SK-N-SH (cell line): ENCODE data around the gene AMT. TPM values are rescaled to one million over a fixed set of nuclear protein-coding genes. Genes with fewer than 3 reads are reported as not detected.

Source experiments
- CTCF ChIA-PET: fragments of 300-600, 350-600 bp; formaldehyde crosslinking; extraction: SDS; loops from one replicate; lab custom pipeline; 2021; lab: Yijun Ruan, JAX
- POLR2A ChIA-PET: fragments of 350-600 bp; sonication (Branson Sonifier 250); formaldehyde crosslinking; extraction: SDS; loops from one replicate; lab custom pipeline; 2020; ENCODE audit warnings: antibody characterized with exemption, inconsistent platforms; lab: Yijun Ruan, JAX
- DNase-seq: peaks from one replicate; pipeline ENCODE4 v3.0.0; 2012
- H2AFZ ChIP-seq: fragments of 200-600 bp; sonication (generic); 2 replicates; pipeline ENCODE4 v1.8.1; 2016; ENCODE audit warnings: antibody characterized with exemption, mild to moderate bottlenecking, low read depth
- H3F3A ChIP-seq: fragments of 200-600 bp; sonication (generic); replicated peaks from 2 replicates; pipeline ENCODE3; 2016; ENCODE audit warnings: antibody characterized with exemption, mild to moderate bottlenecking; ENCODE audit not compliant: insufficient read depth
- H3K27ac ChIP-seq, 2 experiments: fragments of 200-500 bp in 1 of 2; fragments of 200-600 bp in 1 of 2; sonication (Bioruptor generic) in 1 of 2; sonication (generic), shearing (Covaris generic) in 1 of 2; 2 replicates each; pipeline versions ENCODE4 v1.5.1 to v1.6.1; 2014 to 2016; ENCODE audit warnings: low read depth in 2 of 2, inconsistent platforms in 1 of 2, low read length in 1 of 2, mild to moderate bottlenecking in 1 of 2, mixed read lengths in 1 of 2
- H3K27me3 ChIP-seq: fragments of 200-600 bp; sonication (generic), shearing (Covaris generic); 2 replicates; pipeline ENCODE4 v1.6.1; 2016; ENCODE audit warnings: mixed run types; ENCODE audit not compliant: insufficient read depth
- H3K36me3 ChIP-seq, 2 experiments: fragments of 200-500 bp in 1 of 2; fragments of 200-600 bp in 1 of 2; sonication (Bioruptor generic) in 1 of 2; sonication (generic) in 1 of 2; replicated peaks in 1 of 2; 2 replicates each; pipeline versions ENCODE3 to v1.5.1; 2014 to 2016; ENCODE audit warnings: low read length in 1 of 2, mild to moderate bottlenecking in 1 of 2; ENCODE audit not compliant: insufficient read depth in 2 of 2, control insufficient read depth in 1 of 2
- H3K4me1 ChIP-seq, 2 experiments: fragments of 200-500 bp in 1 of 2; fragments of 200-600 bp in 1 of 2; sonication (Bioruptor generic) in 1 of 2; sonication (generic), shearing (Covaris generic) in 1 of 2; 2 replicates each; pipeline versions ENCODE4 v1.5.1 to v1.6.1; 2014 to 2016; ENCODE audit warnings: low read depth in 1 of 2, low read length in 1 of 2, mixed run types in 1 of 2; ENCODE audit not compliant: insufficient read depth in 2 of 2, control insufficient read depth in 1 of 2
- H3K4me2 ChIP-seq: fragments of 200-600 bp; sonication (generic), shearing (Covaris generic); 2 replicates; pipeline ENCODE4 v1.6.1; 2017; ENCODE audit warnings: mixed run types
- H3K4me3 ChIP-seq, 2 experiments: fragments of 200-500 bp in 1 of 2; fragments of 200-600 bp in 1 of 2; sonication (Bioruptor generic) in 1 of 2; sonication (generic), shearing (Covaris generic) in 1 of 2; 2 replicates each; pipeline versions ENCODE4 v1.5.1 to v1.8.1; 2014 to 2016; ENCODE audit warnings: low read depth in 2 of 2, inconsistent platforms in 1 of 2, low read length in 1 of 2, mild to moderate bottlenecking in 1 of 2, mixed read lengths in 1 of 2, moderate library complexity in 1 of 2
- H3K79me2 ChIP-seq: fragments of 200-600 bp; sonication (generic); 2 replicates; pipeline ENCODE4 v1.8.1; 2017; ENCODE audit warnings: mild to moderate bottlenecking; ENCODE audit not compliant: insufficient read depth
- H3K9ac ChIP-seq: fragments of 200-600 bp; sonication (generic); 2 replicates; pipeline ENCODE4 v1.6.1; 2017; ENCODE audit warnings: mixed run types
- H3K9me2 ChIP-seq: fragments of 200-600 bp; sonication (generic); 2 replicates; pipeline ENCODE4 v1.6.1; 2017; ENCODE audit warnings: mixed run types
- H3K9me3 ChIP-seq: fragments of 200-600 bp; sonication (generic); 2 replicates; pipeline ENCODE4 v1.6.1; 2017; ENCODE audit warnings: mixed run types, mild to moderate bottlenecking, moderate library complexity
- H4K20me1 ChIP-seq: fragments of 200-600 bp; sonication (generic); 2 replicates; pipeline ENCODE4 v1.6.1; 2017; ENCODE audit warnings: mild to moderate bottlenecking, mixed run types; ENCODE audit not compliant: insufficient read depth
- CHD2 ChIP-seq: fragments of 150-350 bp; IDR thresholded peaks from 2 replicates; pipeline ENCODE4 v1.6.1; 2018; ENCODE audit warnings: low read length; ENCODE audit not compliant: partially characterized antibody
- ELF1 ChIP-seq: IDR thresholded peaks from 2 replicates; pipeline ENCODE4 v1.4.0; 2012
- EZH2phosphoT487 ChIP-seq: fragments of 200-600 bp; sonication (generic); IDR thresholded peaks from 2 replicates; pipeline ENCODE4 v1.6.1; 2017; ENCODE audit warnings: low read depth, mixed run types, mild to moderate bottlenecking, antibody characterized with exemption, moderate library complexity, borderline replicate concordance
- FOSL2 ChIP-seq: IDR thresholded peaks from 2 replicates; pipeline ENCODE4 v1.4.0; 2012; ENCODE audit warnings: low read depth, mild to moderate bottlenecking, moderate library complexity, borderline replicate concordance
- GABPA ChIP-seq: IDR thresholded peaks from 2 replicates; pipeline ENCODE4 v1.4.0; 2012; ENCODE audit warnings: low read depth, mild to moderate bottlenecking
- GATA2 ChIP-seq: sonication (generic); formaldehyde crosslinking; IDR thresholded peaks from 2 replicates; pipeline ENCODE4 v1.5.0; 2020; ENCODE audit warnings: mild to moderate bottlenecking, missing genetic modification reagents
- JUND ChIP-seq: IDR thresholded peaks from 2 replicates; pipeline ENCODE4 v1.4.0; 2012
- MEF2A ChIP-seq: IDR thresholded peaks from 2 replicates; pipeline ENCODE4 v1.4.0; 2012; ENCODE audit warnings: low read depth, borderline replicate concordance
- NFIC ChIP-seq: IDR thresholded peaks from 2 replicates; pipeline ENCODE4 v1.4.0; 2012; ENCODE audit warnings: borderline replicate concordance
- NRF1 ChIP-seq: IDR thresholded peaks from 2 replicates; pipeline ENCODE4 v1.6.1; 2012; ENCODE audit warnings: low read depth, mild to moderate bottlenecking, low read length
- PBX3 ChIP-seq: IDR thresholded peaks from 2 replicates; pipeline ENCODE4; 2012
- POLR2AphosphoS5 ChIP-seq: IDR thresholded peaks from 2 replicates; pipeline ENCODE4 v1.6.1; 2012; ENCODE audit warnings: low read depth, low read length
- RAD21 ChIP-seq: IDR thresholded peaks from 2 replicates; pipeline ENCODE4 v1.6.1; 2012; ENCODE audit warnings: mild to moderate bottlenecking, low read length
- RFX5 ChIP-seq: IDR thresholded peaks from 2 replicates; pipeline ENCODE4 v1.6.1; 2012; ENCODE audit warnings: mild to moderate bottlenecking, improper control_type of control experiment, low read length
- SMC3 ChIP-seq: IDR thresholded peaks from 2 replicates; pipeline ENCODE4 v1.6.1; 2012; ENCODE audit warnings: low read depth, low read length, improper control_type of control experiment
- TCF12 ChIP-seq: IDR thresholded peaks from 2 replicates; pipeline ENCODE4 v1.4.0; 2012
- TEAD4 ChIP-seq: IDR thresholded peaks from 2 replicates; pipeline ENCODE4 v1.4.0; 2012; ENCODE audit warnings: mild to moderate bottlenecking, borderline replicate concordance; ENCODE audit not compliant: insufficient read depth
- USF1 ChIP-seq: IDR thresholded peaks from 2 replicates; pipeline ENCODE4 v1.4.0; 2012; ENCODE audit warnings: low read depth, borderline replicate concordance
- USF2 ChIP-seq: fragments of 150-350 bp; IDR thresholded peaks from 2 replicates; pipeline ENCODE4 v1.6.1; 2017; ENCODE audit warnings: antibody characterized with exemption, low read length, low read depth, borderline replicate concordance
- ZBTB33 ChIP-seq: IDR thresholded peaks from 2 replicates; pipeline ENCODE4 v1.4.0; 2012; ENCODE audit warnings: low read depth, borderline replicate concordance
- WGBS: methylation state at CpG from one replicate; pipeline ENCODE4 v1.1.6; 2017; ENCODE audit warnings: low lambda C conversion rate; 5-methylcytosine and 5-hydroxymethylcytosine counted together
- polyA plus RNA-seq, 3 experiments: library from polyadenylated mRNA; depleted of rRNA; stranded (reverse); fragments of >200 nt; gene quantifications; 2 replicates each; pipeline ENCODE4 v1.2.3, GENCODE V29; 2012
- TF ChIP-seq, protein P1 (sequence below): IDR thresholded peaks from 2 replicates; pipeline ENCODE4 v1.4.0; 2012; ENCODE audit warnings: low read depth

AMT gene
- polyA plus RNA-seq, 1 of the 3 experiments (the other 2 are of a cell fraction), result 17.6 TPM

DNA sequence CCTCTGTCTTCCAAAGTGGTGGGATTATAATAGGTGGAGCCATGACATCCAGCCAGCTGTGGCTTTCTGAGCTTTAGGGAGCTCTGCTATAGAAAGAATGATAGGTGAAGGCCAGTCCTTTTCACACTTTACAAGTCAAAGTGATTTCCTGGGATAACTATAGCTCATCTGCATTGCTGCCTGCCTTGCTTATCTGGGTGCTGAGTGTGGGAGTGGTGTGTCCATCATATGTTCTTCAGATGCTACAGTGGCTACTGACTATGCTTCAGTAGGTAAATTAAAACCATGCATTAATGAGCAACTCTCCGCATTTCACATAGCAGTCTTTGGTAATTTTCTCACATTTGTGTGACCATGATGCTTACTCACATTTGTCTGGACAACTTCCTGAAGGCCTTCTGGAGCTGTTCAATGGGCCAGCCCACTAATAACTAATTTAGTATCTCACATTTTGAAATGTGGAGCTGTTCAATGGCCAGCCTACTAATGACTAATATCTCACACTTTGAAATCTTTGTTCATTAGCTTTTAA, 33.9 kb downstream of the AMT start:
- CTCF ChIA-PET, result interaction anchor here (0.9 kb wide), 1 partner anchor 15 kb away, joined by 5 read pairs; no protein-coding TSS in a partner anchor
- H4K20me1 ChIP-seq, result peaks cover 100% of the 10 kb centered on the region
- no peaks in the 10 kb centered on the region for H3K27me3 ChIP-seq
- peaks cover 0 to 12% of the 10 kb centered on the region in 2 experiments for H3K36me3 ChIP-seq
- no peaks in the 10 kb centered on the region for H3K9me2 ChIP-seq
- no peaks in the 10 kb centered on the region for H3K9me3 ChIP-seq
- 76% methylated on average over 1 of the region's 1 CpG for WGBS
- H3K9ac ChIP-seq, result no peak overlapping the region
- peaks cover 100% of the 10 kb centered on the region for H3K79me2 ChIP-seq
- H3K4me3 ChIP-seq, result no peak overlapping the region
- no peak overlapping the region for H3K27ac ChIP-seq
- peaks cover 16% of the 10 kb centered on the region for H3F3A ChIP-seq
- TF ChIP-seq SMC3 (no peak), RFX5 (no peak), ZBTB33 (no peak), FOSL2 (no peak)
- POLR2A ChIA-PET, result no interaction called here
- H3K4me1 ChIP-seq, result no peaks in the 10 kb centered on the region
- no peak overlapping the region for H3K4me2 ChIP-seq
- no peak overlapping the region for H2AFZ ChIP-seq
- no peak for DNase-seq

DNA sequence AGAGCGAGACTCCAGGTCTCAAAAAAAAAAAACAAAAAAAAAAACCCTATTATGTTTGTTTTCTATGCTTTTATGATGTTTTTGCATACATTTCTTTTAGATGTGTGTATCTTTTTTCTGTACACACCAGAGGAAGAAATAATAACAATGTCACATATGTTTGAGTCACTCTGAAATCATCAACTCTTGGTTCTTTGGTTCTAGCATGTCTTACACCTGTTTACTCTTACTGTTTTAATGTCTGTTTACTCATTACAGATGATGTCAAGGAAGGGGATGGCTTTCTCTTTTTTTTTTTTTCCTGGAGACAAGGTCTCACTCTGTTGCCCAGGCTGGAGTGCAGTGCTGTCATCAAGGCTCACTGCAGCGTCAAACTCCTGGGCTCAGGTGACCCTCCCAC, 34.6 kb downstream of the AMT start:
- Histone ChIP-seq H3K27me3 (no peaks in the 10 kb centered on the region), H3K9me2 (no peaks in the 10 kb centered on the region), H3K9ac (no peak overlapping the region), H3K4me3 (no peak overlapping the region), H3F3A (peaks cover 16% of the 10 kb centered on the region), H3K9me3 (no peaks in the 10 kb centered on the region), H2AFZ (no peak overlapping the region), H3K36me3 (peaks cover 0 to 12% of the 10 kb centered on the region in 2 experiments), H4K20me1 (peaks cover 100% of the 10 kb centered on the region), H3K27ac (no peak overlapping the region), H3K79me2 (peaks cover 100% of the 10 kb centered on the region), H3K4me2 (no peak overlapping the region), H3K4me1 (no peaks in the 10 kb centered on the region)
- TF ChIP-seq RFX5 (no peak), PBX3 (no peak), ELF1 (no peak), NFIC (no peak), TCF12 (no peak), FOSL2 (no peak), NRF1 (no peak), USF1 (no peak), TEAD4 (no peak), EZH2phosphoT487 (no peak), CHD2 (no peak), JUND (no peak), MEF2A (no peak), SMC3 (no peak), POLR2AphosphoS5 (no peak), GATA2 (CRISPR knock-in tag) (no peak), GABPA (no peak), USF2 (no peak), RAD21 (no peak)
- TF ChIP-seq, protein P1, sequence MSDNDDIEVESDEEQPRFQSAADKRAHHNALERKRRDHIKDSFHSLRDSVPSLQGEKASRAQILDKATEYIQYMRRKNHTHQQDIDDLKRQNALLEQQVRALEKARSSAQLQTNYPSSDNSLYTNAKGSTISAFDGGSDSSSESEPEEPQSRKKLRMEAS, result no peak
- ChIA-PET CTCF (no interaction called here), POLR2A (no interaction called here)
- WGBS, result 98% methylated on average over 2 of the region's 2 CpGs
- DNase-seq, result no peak
